GM12875 (cell line): ENCODE data around the gene LRSAM1.

Experiments used
- H3K4me3 ChIP-seq: one replicate; pipeline ENCODE4 v1.5.1; 2011; ENCODE audit warnings: low read depth, low read length, control low read depth
- TF ChIP-seq, protein P1 (sequence below): IDR thresholded peaks from 2 replicates; pipeline ENCODE4 v1.5.1; 2011; ENCODE audit warnings: low read depth, mild to moderate bottlenecking, control low read depth, inconsistent platforms, low read length, moderate library complexity, borderline replicate concordance; ENCODE audit not compliant: insufficient read depth

Gene LRSAM1

DNA sequence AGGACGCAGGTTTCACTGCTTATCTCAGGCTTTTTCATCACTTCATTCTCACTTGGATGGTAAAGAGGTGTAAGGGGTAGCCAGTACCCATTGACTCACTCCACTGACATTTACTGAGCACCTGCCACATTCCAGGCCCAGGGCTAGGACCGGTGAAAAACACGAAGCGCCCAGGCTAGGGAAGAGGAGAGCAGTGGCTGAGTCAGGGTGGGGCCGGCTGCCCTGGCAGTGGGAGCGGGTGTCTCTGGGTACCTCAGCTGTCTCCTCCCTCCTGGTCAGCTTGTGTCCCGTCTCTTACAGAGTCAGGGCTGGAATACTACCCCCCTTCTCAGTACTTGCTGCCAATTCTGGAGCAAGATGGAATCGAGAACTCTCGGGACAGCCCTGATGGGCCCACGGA is 22.2 kb downstream of the LRSAM1 start:
- no peak overlapping the region for H3K4me3 ChIP-seq
- TF ChIP-seq, protein P1, sequence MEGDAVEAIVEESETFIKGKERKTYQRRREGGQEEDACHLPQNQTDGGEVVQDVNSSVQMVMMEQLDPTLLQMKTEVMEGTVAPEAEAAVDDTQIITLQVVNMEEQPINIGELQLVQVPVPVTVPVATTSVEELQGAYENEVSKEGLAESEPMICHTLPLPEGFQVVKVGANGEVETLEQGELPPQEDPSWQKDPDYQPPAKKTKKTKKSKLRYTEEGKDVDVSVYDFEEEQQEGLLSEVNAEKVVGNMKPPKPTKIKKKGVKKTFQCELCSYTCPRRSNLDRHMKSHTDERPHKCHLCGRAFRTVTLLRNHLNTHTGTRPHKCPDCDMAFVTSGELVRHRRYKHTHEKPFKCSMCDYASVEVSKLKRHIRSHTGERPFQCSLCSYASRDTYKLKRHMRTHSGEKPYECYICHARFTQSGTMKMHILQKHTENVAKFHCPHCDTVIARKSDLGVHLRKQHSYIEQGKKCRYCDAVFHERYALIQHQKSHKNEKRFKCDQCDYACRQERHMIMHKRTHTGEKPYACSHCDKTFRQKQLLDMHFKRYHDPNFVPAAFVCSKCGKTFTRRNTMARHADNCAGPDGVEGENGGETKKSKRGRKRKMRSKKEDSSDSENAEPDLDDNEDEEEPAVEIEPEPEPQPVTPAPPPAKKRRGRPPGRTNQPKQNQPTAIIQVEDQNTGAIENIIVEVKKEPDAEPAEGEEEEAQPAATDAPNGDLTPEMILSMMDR = no peak

DNA sequence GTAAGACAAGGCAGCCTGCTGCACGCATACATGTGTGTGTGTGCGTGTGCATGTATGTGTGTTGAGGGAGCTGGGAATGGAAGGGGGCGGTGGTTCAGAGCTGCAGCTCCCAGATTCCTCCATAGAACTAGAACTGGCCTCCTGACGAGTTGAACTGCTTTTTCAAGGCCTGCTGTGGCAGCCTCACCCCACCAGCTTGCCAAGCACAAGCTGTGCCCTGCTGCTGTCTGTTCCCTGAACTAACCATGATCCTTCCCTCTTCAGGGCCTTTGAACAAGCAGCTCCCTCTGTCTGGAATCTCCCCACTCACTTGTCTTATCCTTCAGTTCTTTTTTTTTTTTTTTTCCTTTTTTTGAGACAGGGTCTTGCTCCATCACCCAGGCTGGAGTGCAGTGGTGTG is 22.6 kb downstream of the LRSAM1 start:
- H3K4me3 ChIP-seq = no peak overlapping the region
- TF ChIP-seq, protein P1 = no peak

DNA sequence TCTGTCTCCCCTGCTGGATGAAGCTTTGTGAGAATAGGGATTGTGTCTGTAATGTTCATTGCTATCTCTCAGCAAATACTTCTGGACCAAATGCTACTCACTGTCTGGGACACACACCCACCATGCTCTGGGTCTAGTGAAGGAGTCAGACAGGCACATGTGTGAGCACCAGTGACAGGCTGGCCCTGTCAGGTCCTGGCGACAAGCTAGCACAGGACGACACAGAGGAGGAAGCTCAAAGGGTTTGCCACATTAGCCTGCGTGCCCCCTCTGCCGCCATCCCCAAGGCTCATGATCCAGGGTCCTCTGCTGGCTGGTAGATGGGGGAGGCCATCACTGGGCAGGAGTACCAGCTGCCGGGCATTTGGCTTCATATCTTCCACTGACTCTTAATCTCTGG is 23.3 kb downstream of the LRSAM1 start:
- no peak overlapping the region for H3K4me3 ChIP-seq
- TF ChIP-seq, protein P1 = no peak

DNA sequence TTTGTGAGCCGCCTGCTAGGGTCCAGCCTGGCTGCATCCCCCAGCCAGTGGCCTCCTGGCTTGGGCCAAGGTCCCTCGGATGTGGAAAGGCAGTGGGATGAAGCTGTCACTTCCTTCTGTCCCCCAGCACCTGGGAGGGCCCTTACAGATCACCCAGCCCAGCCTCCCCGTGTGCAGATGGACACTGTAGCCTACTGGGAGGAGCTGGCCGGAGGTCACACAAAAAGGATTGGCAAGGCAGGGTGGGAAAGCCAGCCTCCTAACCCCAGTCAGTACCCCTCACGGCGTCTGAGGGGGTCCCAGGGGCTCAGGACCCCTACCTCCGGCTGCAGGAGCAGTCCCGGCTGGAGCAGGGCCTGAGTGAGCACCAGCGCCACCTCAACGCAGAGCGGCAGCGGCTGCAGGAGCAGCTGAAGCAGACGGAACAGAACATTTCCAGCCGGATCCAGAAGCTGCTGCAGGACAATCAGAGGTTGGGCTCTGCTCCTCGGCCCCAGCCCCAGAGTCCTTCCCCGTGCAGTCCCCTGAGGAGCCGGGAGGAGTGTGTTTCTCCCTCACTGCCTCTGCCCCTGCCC is 28.3 kb downstream of the LRSAM1 start:
- H3K4me3 ChIP-seq = no peak overlapping the region
- TF ChIP-seq, protein P1 = no peak

DNA sequence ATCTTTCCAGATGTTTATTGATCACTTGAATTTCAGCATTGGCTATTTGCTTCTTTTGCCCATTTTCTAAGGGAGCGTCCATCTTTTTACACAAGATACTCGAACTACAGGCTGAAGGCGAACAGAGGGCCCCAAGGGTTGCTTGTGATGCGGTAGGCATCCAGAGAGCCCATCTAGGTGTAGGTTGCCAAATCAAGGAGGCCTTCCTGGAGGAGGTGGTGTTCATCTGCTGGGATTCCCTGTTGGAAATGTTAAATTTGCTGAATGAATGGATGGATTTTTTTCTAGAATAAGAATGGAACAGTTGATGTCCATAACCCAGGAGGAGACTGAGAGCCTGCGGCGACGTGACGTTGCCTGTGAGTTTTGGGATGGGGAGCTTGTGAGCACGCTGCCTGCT is 31.4 kb downstream of the LRSAM1 start:
- TF ChIP-seq, protein P1 = no peak
- no peak overlapping the region for H3K4me3 ChIP-seq

DNA sequence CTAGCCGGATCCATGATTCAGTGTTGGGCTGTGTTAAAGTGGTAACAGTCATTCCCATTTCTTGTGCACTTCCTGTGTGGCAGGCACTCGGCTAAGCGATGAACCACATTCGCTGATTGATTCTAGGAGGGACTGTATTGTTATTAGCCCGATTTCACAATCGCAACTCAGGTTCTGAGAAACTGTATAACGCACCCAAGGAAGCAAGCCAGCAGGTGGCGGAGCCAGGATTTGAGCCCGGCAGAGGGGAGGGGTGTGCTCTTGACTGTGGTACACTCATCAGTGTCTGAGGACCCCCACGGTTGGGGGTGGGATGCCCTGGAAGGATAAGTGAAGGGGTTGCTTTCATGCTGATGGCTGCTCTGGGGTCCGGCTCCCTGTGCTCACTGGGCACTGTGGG is 34.7 kb downstream of the LRSAM1 start:
- H3K4me3 ChIP-seq = no peak overlapping the region
- TF ChIP-seq, protein P1 = no peak

DNA sequence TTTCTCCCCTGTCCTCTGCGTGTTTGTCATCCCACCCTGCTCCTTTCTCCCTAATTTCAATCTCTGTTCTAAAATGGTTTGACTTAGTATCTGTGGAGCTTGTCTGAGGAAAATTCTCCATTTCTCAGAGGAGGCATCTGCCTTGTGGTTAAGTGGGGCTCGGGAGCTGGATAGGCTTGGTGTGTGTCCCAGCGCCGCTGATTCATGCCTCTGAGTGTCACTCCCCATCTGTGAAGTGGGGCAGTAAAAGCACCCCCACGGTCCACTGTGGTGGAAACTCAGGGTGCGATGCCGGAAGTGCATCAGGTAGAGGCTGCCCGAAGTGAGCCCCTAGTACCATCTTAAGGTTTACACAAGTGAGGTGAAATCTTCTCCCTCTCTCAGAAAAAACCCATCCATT is 37.6 kb downstream of the LRSAM1 start:
- TF ChIP-seq, protein P1 = no peak
- H3K4me3 ChIP-seq = no peak overlapping the region
